GM12874 (cell line): ENCODE measurements around the gene ABHD5.

Experiments used
- CTCF ChIP-seq: IDR thresholded peaks from 2 replicates; pipeline ENCODE4 v1.5.1; 2011; ENCODE audit warnings: low read depth, mild to moderate bottlenecking, control low read depth, low read length, moderate library complexity; ENCODE audit not compliant: insufficient read depth

The ABHD5 gene

GRCh38 chr3:43773273-43774094, 82.7 kb downstream of the ABHD5 start:
- no peak for TF ChIP-seq CTCF

GRCh38 chr3:43774799-43775198, 84.1 kb downstream of the ABHD5 start:
- no peak for TF ChIP-seq CTCF

- TF ChIP-seq CTCF: no peak
These were observed 85.4 kb downstream of the ABHD5 start for GRCh38 chr3:43776101-43776500.

GRCh38 chr3:43779850-43780249, 89.1 kb downstream of the ABHD5 start:
- TF ChIP-seq CTCF: no peak

GRCh38 chr3:43782541-43782940, 91.8 kb downstream of the ABHD5 start:
- no peak for TF ChIP-seq CTCF
